ENCODE measurements around the gene SUPT3H.

SUPT3H gene

DNA sequence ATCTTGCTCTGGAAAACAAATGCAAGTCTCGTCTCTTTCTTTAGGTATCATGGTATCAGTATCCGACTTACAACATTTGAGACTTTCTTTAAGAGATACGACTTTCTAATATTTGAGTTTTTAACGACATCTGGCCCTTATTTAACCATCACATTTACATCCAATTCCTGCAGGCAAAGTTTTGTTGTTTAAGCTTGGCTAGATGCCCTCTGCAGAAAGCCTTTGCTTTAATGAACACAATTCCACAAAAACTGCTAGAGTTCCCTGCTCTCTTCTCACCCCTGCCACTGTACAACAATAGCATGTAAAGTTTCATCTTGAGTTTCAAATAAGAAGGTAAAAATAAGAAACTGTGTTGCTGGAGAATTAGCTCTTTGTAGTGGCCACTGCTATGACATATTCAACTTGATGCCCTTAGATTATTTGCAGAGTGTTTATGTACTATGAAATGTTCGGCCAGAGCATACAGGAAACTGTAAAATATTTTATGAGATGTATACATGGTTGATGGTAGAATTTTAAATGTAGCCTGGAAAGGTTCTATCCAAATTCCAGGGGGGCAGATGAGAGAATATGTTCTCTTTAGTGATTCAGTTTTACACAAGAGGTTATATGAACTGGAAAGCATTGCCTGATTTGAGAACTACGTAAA lies 551.6 kb downstream of the SUPT3H start:
- TF ChIP-seq, protein P1, sequence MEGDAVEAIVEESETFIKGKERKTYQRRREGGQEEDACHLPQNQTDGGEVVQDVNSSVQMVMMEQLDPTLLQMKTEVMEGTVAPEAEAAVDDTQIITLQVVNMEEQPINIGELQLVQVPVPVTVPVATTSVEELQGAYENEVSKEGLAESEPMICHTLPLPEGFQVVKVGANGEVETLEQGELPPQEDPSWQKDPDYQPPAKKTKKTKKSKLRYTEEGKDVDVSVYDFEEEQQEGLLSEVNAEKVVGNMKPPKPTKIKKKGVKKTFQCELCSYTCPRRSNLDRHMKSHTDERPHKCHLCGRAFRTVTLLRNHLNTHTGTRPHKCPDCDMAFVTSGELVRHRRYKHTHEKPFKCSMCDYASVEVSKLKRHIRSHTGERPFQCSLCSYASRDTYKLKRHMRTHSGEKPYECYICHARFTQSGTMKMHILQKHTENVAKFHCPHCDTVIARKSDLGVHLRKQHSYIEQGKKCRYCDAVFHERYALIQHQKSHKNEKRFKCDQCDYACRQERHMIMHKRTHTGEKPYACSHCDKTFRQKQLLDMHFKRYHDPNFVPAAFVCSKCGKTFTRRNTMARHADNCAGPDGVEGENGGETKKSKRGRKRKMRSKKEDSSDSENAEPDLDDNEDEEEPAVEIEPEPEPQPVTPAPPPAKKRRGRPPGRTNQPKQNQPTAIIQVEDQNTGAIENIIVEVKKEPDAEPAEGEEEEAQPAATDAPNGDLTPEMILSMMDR (IDR thresholded peaks at IDR 0.05; ENCODE audit: low read depth, low read length), result no peak

DNA sequence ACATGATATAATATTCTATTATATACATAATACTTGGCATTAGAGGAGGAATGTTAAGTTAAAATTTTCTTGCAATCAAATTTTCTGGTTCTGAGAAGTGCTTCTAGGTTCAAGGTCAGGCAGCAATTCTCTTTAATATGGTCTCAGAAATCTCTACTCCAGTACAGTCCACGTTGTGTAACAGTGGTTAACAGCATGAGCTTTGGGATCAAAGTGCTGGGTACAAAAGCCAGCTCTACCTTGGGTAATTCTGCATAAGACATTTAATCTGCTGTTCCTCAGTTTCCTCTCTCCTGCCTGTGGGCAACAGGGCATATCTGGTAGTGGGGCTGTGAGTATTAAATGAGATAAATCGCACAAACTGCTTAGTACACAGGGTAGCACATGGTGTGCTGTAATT lies 552.5 kb downstream of the SUPT3H start:
- H3K4me3 ChIP-seq (ENCODE audit: low read depth, low read length), result no peak overlapping the region
- TF ChIP-seq, protein P1 (IDR thresholded peaks at IDR 0.05; ENCODE audit: low read depth, low read length), result no peak

More for the DNA sequence above, 551.6 kb downstream of the SUPT3H start:
- no peak overlapping the region for H3K4me3 ChIP-seq (ENCODE audit: low read depth, low read length)

DNA sequence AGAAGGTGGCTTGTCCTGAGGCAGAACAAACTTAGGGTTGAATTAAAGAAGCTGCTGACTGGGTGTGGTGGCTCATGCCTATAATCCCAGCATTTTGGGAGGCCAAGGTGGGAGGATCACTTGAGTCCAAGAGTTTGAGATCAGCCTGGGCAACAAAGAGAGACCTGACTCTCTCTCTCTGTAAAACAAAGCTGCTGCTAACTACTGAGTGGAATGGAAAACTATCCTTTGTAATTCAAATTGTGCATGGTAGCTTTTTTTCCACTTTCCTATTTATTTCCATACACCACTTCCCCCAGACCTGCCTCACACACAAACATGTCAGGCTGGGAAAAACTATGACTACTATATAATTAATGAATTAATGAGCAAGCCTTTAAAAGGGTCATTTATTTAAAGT lies 553.2 kb downstream of the SUPT3H start:
- H3K4me3 ChIP-seq (ENCODE audit: low read depth, low read length), result no peak overlapping the region
- TF ChIP-seq, protein P1 (IDR thresholded peaks at IDR 0.05; ENCODE audit: low read depth, low read length), result no peak

DNA sequence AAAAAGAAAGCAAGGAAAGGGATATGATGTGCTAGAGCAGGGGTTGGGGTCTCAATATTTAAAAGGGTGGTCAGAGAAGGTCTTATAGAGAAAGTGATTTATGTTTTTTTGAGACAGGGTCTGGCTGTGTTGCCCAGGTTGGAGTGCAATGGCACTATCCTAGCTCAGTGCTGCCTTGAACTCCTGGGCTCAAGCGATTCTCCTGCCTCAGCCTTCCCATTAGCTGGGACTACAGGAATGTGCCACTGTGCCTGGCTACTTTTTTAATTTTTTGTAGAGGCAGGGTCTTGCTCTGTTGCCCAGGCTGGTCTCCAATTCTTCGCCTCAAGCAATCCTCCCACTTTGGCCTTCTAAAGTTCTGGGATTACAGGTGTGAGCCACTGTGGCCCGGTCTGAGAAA lies 557.0 kb downstream of the SUPT3H start:
- TF ChIP-seq, protein P1 (IDR thresholded peaks at IDR 0.05; ENCODE audit: low read depth, low read length), result no peak
- H3K4me3 ChIP-seq (ENCODE audit: low read depth, low read length), result no peak overlapping the region

DNA sequence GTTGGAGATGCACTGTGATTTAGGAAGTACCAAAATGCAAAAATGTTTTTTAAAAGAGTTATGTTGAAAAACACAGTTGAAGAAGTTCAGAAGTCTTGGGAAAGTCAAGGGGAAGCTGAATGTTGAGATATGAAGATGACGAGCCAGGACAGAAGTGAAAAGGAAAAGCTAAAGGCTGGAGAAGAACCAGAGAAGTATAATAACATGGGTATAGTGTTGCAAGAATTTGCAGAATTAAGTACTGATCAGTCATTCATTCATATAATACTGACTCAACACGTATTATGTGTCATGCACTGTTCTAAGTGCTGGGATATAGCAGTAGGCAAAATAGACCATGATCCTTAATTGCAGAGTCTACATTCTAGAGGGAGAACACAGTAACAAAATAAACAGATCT lies 557.4 kb downstream of the SUPT3H start:
- H3K4me3 ChIP-seq (ENCODE audit: low read depth, low read length), result no peak overlapping the region
- TF ChIP-seq, protein P1 (IDR thresholded peaks at IDR 0.05; ENCODE audit: low read depth, low read length), result no peak

DNA sequence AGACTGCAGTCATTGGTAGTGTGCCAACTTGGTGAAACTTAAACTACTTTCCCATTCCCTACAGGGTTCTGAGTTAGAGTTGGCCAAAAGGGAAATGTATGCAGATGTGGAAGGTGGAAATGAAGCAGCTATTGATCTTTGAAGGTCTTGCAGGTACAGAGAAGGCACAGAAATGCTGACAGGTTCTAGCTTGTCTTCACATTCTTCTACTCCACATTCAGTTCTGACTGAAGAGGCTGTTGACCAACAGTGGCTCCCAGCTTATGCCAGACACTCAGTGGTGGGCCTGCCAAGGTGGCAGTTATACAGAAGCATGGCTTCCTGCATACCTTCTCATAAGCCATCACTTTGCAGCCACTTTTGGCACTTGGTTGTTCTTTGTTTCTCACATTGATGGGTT lies 566.3 kb downstream of the SUPT3H start:
- H3K4me3 ChIP-seq (ENCODE audit: low read depth, low read length), result no peak overlapping the region
- TF ChIP-seq, protein P1 (IDR thresholded peaks at IDR 0.05; ENCODE audit: low read depth, low read length), result no peak

DNA sequence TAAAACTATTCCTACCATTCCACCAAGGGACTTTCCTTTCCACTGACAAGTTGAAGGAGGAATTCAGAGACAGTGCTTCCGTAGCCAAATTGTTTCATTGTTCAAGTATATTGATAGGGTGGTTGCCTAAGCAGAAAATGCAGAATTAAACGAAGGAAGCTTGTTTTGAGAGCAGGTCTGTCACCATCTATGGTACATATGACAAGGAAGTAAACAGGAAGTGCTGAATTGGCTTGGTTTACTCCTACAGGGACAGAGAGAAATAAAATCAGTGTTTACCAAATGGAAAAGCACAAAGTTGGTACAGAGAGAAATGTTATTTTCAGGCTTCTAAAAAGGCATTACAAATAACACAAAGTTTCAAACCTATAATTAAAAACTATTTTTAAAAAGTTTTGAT lies 568.5 kb downstream of the SUPT3H start:
- H3K4me3 ChIP-seq (ENCODE audit: low read depth, low read length), result no peak overlapping the region
- TF ChIP-seq, protein P1 (IDR thresholded peaks at IDR 0.05; ENCODE audit: low read depth, low read length), result no peak

Measured in WI38 (cell line).